Progenitor cell of endocrine pancreas (in vitro differentiated cells): ENCODE results near the gene MROH9. TPM values are rescaled to one million over a fixed set of nuclear protein-coding genes. Genes with fewer than 3 reads are reported as not detected.
"Not testable (repeated sequence)": the region's sequence is repeated elsewhere in the genome, so short reads cannot be mapped to it uniquely, and the experiment has no call there.

Source experiments
- DNase-seq: peaks from one replicate; pipeline ENCODE4 v3.0.0; 2021; ENCODE audit warnings: low spot score; ENCODE audit not compliant: unreplicated experiment
- H3K27ac Mint-ChIP-seq: 2 replicates; pipeline ENCODE4 v1.8.0; 2021; ENCODE audit warnings: mild to moderate bottlenecking, moderate library complexity, mixed read lengths
- H3K27me3 Mint-ChIP-seq: 2 replicates; pipeline ENCODE4 v1.8.0; 2021; ENCODE audit warnings: mixed read lengths
- H3K36me3 Mint-ChIP-seq: 2 replicates; pipeline ENCODE4 v1.8.0; 2022; ENCODE audit warnings: mixed read lengths; ENCODE audit not compliant: insufficient read depth
- H3K4me1 Mint-ChIP-seq: 2 replicates; pipeline ENCODE4 v1.8.0; 2021; ENCODE audit warnings: low read depth, mixed read lengths
- H3K4me3 Mint-ChIP-seq: 2 replicates; pipeline ENCODE4 v1.8.0; 2021; ENCODE audit warnings: low read depth, mild to moderate bottlenecking, moderate library complexity, mixed read lengths
- H3K9me3 Mint-ChIP-seq: 2 replicates; pipeline ENCODE4 v1.8.0; 2021; ENCODE audit warnings: low read depth, mixed read lengths
- total RNA-seq: library from RNA; stranded (reverse); gene quantifications from 2 replicates; pipeline ENCODE4 v1.2.1, GENCODE V29; 2021
- TF ChIP-seq, protein P1 (sequence below): fragments of 200-600 bp; sonication (generic); IDR thresholded peaks from one replicate; pipeline ENCODE4 v1.5.0; 2021; ENCODE audit warnings: antibody characterized with exemption, mild to moderate bottlenecking; ENCODE audit not compliant: unreplicated experiment

Gene MROH9
- total RNA-seq, 1 donor from 2014 or later = not detected

DNA sequence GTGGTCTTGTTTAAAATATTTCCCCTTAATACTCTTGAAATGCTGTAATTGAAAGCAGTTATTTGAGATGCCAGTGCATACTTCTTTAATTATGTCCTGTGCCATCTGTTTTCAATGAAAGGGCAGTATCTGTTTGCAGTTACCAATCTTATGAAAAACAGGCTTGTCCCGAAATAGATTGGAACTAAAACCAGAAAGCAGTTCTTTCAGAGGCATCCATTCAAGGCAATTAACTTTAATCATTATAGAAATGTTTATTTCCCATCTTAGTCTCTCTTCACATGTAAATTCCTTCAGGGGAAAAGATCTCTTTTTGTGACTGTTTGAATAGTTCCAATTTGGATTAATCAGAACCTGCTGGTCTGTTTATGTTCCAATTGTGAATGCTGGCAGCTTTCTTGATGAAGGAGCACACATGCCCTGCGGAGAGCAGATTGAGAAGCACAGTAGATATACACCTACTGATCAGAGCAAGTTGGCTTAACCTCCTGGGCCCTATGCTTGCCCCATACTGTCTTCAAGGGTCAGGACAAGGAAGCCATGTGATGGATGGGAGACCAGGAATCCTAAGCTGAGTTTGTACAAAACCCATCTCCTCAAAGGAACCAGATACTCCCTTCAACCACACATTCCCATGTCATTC is 41.6 kb upstream of the MROH9 start:
- DNase-seq = no peak
- TF ChIP-seq, protein P1, sequence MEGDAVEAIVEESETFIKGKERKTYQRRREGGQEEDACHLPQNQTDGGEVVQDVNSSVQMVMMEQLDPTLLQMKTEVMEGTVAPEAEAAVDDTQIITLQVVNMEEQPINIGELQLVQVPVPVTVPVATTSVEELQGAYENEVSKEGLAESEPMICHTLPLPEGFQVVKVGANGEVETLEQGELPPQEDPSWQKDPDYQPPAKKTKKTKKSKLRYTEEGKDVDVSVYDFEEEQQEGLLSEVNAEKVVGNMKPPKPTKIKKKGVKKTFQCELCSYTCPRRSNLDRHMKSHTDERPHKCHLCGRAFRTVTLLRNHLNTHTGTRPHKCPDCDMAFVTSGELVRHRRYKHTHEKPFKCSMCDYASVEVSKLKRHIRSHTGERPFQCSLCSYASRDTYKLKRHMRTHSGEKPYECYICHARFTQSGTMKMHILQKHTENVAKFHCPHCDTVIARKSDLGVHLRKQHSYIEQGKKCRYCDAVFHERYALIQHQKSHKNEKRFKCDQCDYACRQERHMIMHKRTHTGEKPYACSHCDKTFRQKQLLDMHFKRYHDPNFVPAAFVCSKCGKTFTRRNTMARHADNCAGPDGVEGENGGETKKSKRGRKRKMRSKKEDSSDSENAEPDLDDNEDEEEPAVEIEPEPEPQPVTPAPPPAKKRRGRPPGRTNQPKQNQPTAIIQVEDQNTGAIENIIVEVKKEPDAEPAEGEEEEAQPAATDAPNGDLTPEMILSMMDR = no peak
- H3K27me3 Mint-ChIP-seq = no peaks in the 10 kb centered on the region
- no peak overlapping the region for H3K4me3 Mint-ChIP-seq
- peaks cover 2% of the 10 kb centered on the region for H3K4me1 Mint-ChIP-seq
- H3K27ac Mint-ChIP-seq = no peak overlapping the region
- H3K36me3 Mint-ChIP-seq = no peaks in the 10 kb centered on the region
- H3K9me3 Mint-ChIP-seq = no peaks in the 10 kb centered on the region

DNA sequence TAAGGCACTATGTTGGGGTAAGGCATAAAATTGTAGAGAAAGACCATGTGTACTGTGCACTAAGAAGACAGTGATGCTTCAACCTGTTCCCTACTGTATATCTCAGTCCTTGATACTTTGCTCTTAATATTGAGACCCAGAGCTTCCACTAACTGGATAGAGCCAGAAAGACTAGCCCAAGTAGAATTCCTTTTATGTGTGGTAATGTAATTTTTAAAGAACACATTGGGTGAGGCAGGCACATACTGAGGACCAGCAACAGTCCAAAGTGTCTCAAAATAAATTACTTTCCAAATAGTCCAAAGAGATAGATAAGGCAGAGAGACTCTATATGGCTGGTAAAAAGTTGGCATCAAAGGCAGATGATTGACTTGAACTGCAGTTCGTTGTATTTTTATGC is 31.4 kb upstream of the MROH9 start:
- TF ChIP-seq, protein P1 = no peak
- Mint-ChIP-seq H3K27ac (no peak overlapping the region), H3K4me3 (no peak overlapping the region), H3K27me3 (no peaks in the 10 kb centered on the region), H3K9me3 (peaks cover 3% of the 10 kb centered on the region), H3K36me3 (no peaks in the 10 kb centered on the region), H3K4me1 (no peaks in the 10 kb centered on the region)
- DNase-seq = no peak

DNA sequence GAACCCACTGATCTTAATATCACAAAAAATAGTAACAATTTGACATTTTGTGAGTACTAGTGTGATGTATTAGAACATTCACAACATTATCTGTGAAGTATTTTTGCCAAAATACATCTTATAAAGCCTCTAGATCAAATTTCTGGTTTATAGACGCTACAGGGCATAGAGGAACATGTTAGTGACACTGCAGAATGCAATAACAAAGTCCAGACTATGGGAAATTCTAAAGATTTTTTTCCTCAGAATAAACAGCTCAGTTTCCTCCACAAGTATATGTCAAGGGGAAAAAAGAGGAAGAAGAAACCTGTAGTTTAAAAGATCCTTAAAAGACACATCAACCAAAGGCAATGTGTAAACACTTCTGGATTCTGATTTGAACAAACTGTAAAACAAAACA is 26.4 kb upstream of the MROH9 start:
- Mint-ChIP-seq H3K36me3 (no peaks in the 10 kb centered on the region), H3K4me3 (no peak overlapping the region), H3K27me3 (no peaks in the 10 kb centered on the region), H3K27ac (no peak overlapping the region), H3K4me1 (no peaks in the 10 kb centered on the region), H3K9me3 (no peaks in the 10 kb centered on the region)
- TF ChIP-seq, protein P1 = no peak
- no peak for DNase-seq

DNA sequence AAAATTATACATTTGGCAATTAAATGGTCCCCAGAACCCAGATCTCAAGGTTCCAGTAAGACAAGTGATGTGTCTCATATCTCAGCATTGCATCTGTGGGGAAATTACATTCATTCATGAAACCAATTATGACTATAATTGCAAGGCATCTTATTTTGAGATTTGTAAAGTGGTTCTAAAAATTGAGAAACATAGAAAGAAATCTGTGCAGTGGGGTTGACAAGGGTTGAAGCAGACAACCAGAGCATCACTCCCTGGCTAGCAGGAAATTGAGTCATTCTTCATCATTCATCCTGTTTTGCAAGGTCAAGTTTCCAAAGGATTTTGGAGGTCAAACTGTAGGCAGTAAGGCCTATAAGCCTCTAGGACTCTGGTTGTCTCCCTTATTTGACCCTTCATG is 25.1 kb upstream of the MROH9 start:
- H3K9me3 Mint-ChIP-seq = no peaks in the 10 kb centered on the region
- no peaks in the 10 kb centered on the region for H3K27me3 Mint-ChIP-seq
- H3K4me3 Mint-ChIP-seq = no peak overlapping the region
- TF ChIP-seq, protein P1 = no peak
- H3K27ac Mint-ChIP-seq = no peak overlapping the region
- DNase-seq = no peak
- H3K36me3 Mint-ChIP-seq = no peaks in the 10 kb centered on the region
- no peaks in the 10 kb centered on the region for H3K4me1 Mint-ChIP-seq

DNA sequence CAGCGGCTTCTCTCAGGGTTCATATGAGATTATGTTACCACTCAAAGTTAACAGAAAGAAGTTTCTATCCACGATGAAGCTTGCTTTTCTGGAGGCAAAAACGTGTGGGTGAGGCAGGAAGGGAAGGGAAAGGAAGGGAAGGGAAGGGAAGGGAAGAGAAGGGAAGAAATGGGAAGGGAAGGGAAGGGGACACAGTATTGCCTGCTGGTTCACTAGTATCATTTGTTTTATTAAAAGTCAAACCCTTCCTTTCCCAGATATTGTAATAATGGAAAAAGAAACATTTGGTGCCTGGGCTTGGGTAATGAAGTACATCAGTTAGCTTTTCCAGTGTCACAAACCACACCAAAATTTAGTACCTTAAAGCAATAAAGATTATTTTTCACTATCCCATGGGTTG is 18.0 kb upstream of the MROH9 start:
- Mint-ChIP-seq H3K4me1 (no peaks in the 10 kb centered on the region), H3K27me3 (no peaks in the 10 kb centered on the region), H3K27ac (no peak overlapping the region), H3K36me3 (no peaks in the 10 kb centered on the region), H3K9me3 (peaks cover 18% of the 10 kb centered on the region), H3K4me3 (no peak overlapping the region)
- TF ChIP-seq, protein P1 = no peak
- no peak for DNase-seq

DNA sequence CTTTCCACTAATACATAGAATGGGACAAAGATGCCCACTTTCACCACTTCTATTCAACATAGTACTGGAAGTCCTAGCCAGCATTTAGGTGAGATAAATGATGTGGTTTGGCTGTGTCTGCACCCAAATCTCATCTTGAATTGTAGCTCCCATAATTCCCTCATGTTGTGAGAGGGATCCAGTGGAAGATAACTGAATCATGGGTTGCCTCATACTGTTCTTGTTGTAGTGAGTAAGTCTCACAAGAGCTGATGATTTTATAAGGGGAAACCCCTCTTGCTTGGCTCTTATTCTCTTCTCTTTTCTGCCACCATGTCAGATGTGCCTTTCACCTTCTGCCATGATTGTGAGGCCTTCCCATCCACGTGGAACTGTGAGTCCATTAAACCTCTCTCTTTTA is 10.7 kb upstream of the MROH9 start:
- H3K9me3 Mint-ChIP-seq = peaks cover 18% of the 10 kb centered on the region
- H3K4me3 Mint-ChIP-seq, H3K27ac Mint-ChIP-seq, H3K27me3 Mint-ChIP-seq, H3K4me1 Mint-ChIP-seq, DNase-seq, H3K36me3 Mint-ChIP-seq: not testable (repeated sequence)
